HG03460 (cell line): ENCODE measurements around the gene KCNJ14.

Source experiments
- ATAC-seq: cut with Tn5 transposase; IDR thresholded peaks from one replicate; pipeline ENCODE4 v1.9.1; 2021; ENCODE audit not compliant: unreplicated experiment

The KCNJ14 gene

DNA sequence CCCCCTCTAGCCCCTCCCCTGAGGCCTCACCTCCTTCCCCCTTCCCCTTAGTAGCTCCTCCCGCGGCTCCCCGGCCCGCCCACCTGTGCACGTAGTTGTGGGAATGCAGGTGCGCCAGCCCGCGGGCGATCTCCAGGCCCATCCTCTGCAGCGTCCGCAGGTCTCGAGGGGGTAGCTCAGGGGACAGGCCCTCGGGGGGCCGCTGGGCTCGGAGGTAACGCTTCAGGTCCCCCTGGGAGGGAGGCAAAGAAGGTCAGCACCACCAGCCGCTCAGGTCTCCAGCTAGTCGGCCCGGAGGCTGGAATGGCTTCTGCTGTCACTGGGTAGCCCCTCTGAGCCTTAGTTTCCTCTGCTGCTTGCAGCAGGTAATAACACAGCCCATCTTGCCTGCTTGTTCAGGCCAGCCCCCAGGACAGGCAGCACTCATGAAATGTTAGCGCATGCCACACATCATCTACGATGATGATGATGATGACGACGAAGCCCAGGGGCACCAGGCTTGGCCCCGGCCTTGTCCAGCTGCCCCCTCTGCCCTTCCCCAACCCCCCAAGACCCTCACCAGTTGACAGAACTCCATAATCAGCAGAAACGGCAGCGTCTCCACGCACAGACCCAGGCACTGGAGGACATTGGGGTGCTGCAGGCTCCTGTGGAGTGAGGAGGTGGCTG, 47.1 kb downstream of the KCNJ14 start:
- no peak for ATAC-seq

DNA sequence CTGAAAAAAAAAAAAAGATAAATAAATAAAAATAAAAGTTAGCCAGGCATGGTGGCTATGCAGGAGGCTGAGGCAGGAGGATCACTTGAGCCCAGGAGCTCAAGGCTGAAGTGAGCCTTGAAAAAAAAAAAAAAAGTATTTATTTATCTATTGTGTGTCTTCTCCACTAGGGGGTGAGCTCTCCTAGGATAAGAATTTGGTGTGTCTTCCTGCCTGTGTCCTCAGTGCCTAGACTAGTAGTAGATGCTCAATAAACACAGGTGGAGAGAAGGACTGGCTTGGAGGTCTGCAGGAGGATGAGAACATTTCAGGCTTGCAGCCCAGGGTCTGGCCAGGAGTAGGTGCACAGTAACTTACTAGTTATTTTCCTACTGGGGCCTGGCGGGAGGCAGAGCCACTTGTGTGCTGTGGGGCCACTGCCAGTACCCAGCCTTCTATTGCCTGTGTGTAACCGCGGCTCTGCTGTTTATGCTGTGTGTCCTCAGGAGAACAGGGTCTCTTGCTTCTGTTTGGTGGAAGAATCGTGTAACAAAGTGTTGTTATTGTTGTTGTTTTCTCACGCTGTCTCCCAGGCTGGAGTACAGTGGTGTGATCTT, 50.9 kb downstream of the KCNJ14 start:
- ATAC-seq: no peak

DNA sequence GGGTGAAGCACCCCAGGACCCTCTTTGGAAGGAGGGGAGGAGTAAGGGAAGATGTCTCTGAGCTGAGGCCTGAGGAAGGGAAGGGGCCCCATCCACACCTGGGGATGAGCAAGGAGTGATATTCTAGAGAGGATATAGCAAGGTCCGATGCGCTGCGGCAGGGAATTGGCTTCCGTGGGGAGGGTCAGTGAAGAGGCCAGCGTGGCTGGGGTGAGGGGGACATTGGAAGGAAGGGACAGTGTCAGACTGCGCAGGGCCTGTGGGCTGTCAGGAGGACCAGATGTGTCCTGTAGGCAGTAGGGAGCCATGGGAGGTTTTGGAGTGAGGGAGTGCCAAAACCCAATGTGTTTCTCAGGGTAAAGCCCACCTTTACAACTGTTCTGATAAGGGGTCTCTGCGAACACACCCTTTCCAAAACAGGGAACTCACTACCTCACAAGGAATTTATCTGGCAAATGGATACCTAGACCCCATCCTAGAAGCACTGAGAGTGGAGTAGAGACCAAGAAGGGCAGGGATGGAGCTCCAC, 52.6 kb downstream of the KCNJ14 start:
- ATAC-seq: no peak

DNA sequence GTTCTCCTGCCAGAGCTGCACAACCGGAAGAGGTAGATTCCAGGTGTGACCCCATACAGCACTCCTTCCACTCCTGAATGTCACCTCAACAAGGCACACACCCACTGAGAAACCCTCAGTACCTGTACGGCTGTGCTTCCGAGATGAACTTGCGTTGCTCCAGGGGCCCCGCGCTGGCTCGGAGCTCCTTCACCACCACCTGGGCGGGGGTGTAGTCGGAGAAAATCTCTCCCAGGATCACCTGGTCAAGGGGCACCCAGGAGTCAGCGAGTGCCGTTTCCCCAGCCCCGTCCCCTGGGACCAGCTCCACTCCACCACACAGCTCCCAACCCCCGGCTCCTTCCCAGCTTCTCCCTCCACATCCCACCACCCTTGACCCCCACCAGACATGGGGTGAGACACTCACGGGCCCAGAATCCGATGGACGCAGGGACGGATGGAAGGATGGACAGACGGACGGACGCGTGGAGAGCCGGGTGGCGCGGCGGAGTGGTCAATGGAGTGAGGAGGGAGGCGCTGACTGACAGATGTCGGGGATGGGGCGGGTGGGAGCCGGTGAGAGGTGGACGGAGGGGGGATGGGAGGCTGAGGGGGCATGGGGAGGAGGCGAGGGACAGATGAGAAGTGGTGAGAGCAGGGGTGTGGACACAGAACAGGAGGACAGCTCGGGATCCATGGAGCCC, 53.5 kb downstream of the KCNJ14 start:
- ATAC-seq: no peak

DNA sequence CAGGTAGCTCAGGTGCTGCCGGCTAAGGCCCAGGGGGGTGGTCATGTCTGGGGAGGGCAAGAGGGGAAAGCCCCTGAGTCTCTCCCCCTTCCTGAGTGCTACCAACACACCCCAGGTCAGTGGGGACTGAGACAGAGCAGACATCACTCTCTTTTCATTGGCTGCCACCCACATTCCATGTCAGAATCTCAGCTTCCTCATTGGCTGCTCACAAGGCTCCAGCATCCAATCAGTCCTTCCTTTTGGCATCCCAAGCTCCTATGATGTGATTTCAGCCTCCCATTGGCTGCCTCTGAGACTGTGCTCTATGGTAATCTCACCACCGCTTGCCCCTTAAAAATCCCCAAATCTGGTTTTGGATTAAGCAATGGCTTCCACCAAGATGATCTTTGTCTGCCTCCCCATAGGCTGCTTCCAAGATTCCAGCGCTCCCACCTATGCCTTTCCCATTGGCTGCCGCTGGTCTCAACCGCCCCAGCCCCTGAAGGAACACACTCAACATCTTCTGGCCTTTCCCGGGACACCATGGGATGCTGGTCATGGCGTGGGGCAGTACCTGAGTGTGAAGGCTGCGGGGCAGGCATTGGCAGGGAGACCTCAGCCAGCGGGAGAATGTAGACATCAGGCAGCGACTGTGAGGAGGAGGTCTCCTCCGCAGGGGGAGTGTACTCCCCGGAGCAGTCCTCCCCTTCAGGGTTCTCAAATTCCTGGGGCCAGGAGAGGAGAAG, 54.3 kb downstream of the KCNJ14 start:
- no peak for ATAC-seq

DNA sequence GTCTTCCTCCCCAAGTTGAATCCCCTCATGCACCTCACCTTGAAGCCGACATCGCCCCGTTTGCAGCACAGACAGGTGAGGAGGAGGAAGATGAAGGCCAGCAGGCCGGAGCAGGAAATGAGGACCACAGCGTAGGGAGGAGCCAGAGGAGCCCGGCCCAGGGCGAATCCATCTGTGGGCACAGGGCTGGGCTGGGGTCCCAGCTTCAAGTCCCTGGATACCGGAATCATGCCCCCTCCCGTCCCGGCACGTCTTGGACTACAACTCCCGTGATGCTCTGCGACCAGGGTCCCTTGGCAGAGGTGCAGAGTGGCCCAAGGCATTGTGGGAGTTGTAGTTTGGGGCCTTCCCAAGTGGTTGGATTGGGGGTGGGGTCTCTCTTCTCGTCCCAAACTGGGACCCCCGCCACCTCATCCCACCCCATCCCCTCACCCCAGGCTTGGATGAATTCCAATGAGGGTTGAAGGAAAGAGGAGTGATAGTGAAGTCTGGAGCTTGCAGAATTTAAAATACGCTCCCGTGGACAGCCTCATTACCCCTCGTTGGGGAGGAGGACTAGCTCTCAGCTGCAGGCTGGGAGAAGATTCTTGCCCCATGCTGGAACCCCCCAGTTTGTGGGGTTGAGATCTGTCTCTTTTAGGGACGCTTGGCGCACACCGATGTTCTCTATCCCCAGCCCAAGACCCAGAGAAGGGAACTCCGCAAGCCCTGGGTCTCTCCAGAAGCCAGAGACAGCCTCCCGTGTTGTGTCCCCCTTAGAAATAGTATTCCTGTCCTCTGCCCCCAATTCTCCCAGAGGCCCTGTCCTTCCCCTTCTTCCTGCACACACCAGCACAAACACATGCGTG, 55.3 kb downstream of the KCNJ14 start:
- ATAC-seq: no peak

DNA sequence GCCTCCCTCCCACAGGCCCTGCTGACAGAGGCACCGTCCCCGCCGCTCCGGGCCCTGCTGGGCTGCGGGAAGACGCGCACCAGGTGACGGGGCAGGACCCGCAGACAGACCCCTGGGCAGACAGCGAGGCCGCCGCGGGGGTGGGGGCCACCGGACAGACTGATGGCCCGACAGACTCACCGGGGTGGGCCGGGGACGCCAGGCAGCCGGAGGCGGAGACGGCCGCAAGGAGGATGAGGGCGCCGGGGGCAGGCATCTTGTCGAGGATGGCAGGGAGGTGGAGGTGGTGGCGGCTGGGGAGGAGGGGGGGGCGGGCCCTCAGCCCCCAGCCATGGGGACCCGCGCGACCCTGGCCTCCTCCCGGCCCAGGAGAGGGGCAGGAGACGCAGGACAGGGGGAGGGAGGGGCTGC, 56.0 kb downstream of the KCNJ14 start:
- ATAC-seq: no peak

GRCh38 chr19:48511800-48512503, 56.6 kb downstream of the KCNJ14 start, which contains the start of gene LMTK3:
Gene LMTK3 (minus strand): TSS chr19:48511835. CDS start chr19:48511576, 259 bp downstream.
- ATAC-seq: no peak

DNA sequence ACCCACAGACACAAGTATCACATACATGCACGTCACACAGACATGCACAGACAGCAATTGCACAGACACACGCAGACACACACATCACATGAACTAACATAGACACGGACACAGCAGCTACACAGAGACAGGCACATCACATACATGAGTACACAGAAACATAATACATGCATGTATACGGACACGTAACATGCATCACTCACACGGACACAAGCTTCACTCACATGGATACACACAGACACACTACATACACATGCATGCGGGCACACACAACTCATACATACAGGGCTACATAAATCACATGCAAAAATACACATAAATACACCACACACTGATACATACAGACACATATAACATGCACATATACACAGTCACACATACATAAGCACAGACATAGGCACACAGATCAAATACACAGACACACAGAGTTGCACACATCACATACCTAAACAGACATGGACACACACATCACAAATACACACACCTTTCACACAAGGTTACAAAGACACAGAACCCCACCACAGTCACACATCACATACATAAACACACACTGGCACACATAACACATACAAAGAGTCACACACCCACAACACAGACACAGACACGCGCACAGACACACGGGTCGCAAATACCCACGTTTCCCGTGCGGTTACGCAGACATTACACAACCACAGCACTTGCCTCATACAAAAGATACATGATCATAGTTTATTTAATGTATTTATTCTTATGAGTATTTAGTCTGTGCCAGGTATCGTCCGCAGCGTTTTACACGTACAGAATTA, 57.3 kb downstream of the KCNJ14 start:
- no peak for ATAC-seq

GRCh38 chr19:48513289-48514122, 58.1 kb downstream of the KCNJ14 start:
- peak; percentile 54 for ATAC-seq

GRCh38 chr19:48514123-48514458, 58.7 kb downstream of the KCNJ14 start:
- ATAC-seq: no peak

GRCh38 chr19:48516536-48516935, 61.2 kb downstream of the KCNJ14 start:
- no peak for ATAC-seq
